Measurements from ENCODE around the gene SHISAL1. TPM values are rescaled to one million over a fixed set of nuclear protein-coding genes. Genes with fewer than 3 reads are reported as not detected.

Gene SHISAL1
- total and polyA plus RNA-seq, 2 experiments from 2014 or later, result 0.58 to 2.2 TPM

DNA sequence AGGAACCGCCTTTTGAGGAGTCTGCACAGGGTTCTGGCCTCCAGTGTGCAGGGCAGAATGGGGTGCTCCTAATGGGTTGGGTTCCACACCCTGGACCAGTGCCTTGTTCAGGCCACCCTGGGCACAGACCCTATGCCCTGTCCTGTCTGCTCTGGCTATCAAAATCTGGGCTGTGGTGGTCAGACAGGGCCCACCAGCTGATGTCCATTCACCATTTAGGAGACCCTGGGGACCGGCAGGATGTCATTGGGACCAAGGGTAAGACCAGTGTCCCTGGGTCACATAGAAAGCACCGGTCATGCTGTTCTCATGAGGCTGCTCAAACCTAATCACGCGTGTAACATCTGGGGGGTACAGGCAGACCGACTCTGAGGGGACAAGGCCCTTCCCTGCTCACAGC, 94.7 kb downstream of the SHISAL1 start:
- 72 to 88% methylated on average over 5 to 6 of the region's 6 CpGs for WGBS, 2 experiments (ENCODE audit: low coverage in 1 of 2, low lambda C conversion rate in 2 of 2, missing lambda C conversion rate in 2 of 2)
- no peak for DNase-seq

DNA sequence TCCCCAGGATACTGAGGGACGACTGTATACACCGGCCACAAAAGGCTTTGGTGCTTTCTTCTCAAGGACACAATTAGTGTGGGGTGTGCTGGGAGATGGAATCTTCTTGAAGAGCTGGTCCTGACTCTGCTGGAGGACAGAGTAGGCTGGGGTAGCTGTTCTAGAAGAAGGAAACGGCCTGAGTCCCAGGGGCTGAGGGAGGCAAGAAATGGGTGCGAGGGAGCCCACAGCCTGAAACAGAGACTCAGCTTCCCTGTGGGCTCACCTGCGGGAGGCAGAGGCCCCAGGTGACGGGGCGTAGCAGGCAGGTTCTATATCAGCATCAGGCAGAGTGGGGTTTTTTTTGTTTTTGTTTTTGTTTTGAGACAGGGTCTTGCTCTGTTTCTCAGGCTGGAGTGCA, 95.4 kb downstream of the SHISAL1 start:
- Histone ChIP-seq H3K9me2 (ENCODE audit: insufficient read depth) (no peaks in the 10 kb centered on the region), H4K20me1 (ENCODE audit: insufficient read depth) (no peaks in the 10 kb centered on the region), H3K9me3 (ENCODE audit: low read depth) (no peaks in the 10 kb centered on the region), H3K4me3 (no peak overlapping the region), H3F3A (ENCODE audit: insufficient read depth) (no peaks in the 10 kb centered on the region), H3K27ac (no peak overlapping the region), H2AFZ (no peak overlapping the region), H3K4me2 (ENCODE audit: unreplicated experiment) (no peak overlapping the region), H3K79me2 (ENCODE audit: insufficient read depth) (no peaks in the 10 kb centered on the region), H3K9ac (no peak overlapping the region), H3K27me3 (replicated peaks; ENCODE audit: insufficient read depth) (0 out of 2 replicates have a peak, but pooled peaks cover 6% of the 10 kb centered on the region), H3K36me3 (ENCODE audit: low read depth) (no peaks in the 10 kb centered on the region), H3K4me1 (ENCODE audit: insufficient read depth) (peaks cover 3% of the 10 kb centered on the region; the same call in 1 of the 2 replicates)
- no peak for DNase-seq
- no peak for TF ChIP-seq EZH2phosphoT487 (IDR thresholded peaks at IDR 0.05; ENCODE audit: insufficient read depth, low read depth)
- no peak for TF ChIP-seq EZH2 (IDR thresholded peaks at IDR 0.05; ENCODE audit: insufficient read depth, poor library complexity, severe bottlenecking)
- in situ Hi-C loops (cut with MboI), result no loop called here
- WGBS, 2 experiments (ENCODE audit: low coverage in 1 of 2, low lambda C conversion rate in 2 of 2, missing lambda C conversion rate in 2 of 2), result 68 to 70% methylated on average over 7 of the region's 7 CpGs

More for the DNA sequence above, 94.7 kb downstream of the SHISAL1 start:
- H4K20me1 ChIP-seq (ENCODE audit: insufficient read depth), result no peaks in the 10 kb centered on the region
- 0 out of 2 replicates have a peak, but pooled peaks cover 6% of the 10 kb centered on the region for H3K27me3 ChIP-seq (replicated peaks; ENCODE audit: insufficient read depth)
- no peaks in the 10 kb centered on the region for H3K36me3 ChIP-seq (ENCODE audit: low read depth)
- no peak overlapping the region for H3K27ac ChIP-seq
- no peak overlapping the region for H3K9ac ChIP-seq
- H2AFZ ChIP-seq, result no peak overlapping the region
- H3K79me2 ChIP-seq (ENCODE audit: insufficient read depth), result no peaks in the 10 kb centered on the region
- no peak overlapping the region for H3K4me3 ChIP-seq
- no peaks in the 10 kb centered on the region for H3F3A ChIP-seq (ENCODE audit: insufficient read depth)
- H3K4me2 ChIP-seq (ENCODE audit: unreplicated experiment), result no peak overlapping the region
- TF ChIP-seq EZH2phosphoT487 (IDR thresholded peaks at IDR 0.05; ENCODE audit: insufficient read depth, low read depth) (no peak), EZH2 (IDR thresholded peaks at IDR 0.05; ENCODE audit: insufficient read depth, poor library complexity, severe bottlenecking) (no peak)
- H3K4me1 ChIP-seq (ENCODE audit: insufficient read depth), result no peaks in the 10 kb centered on the region
- H3K9me3 ChIP-seq (ENCODE audit: low read depth), result no peaks in the 10 kb centered on the region
- no peaks in the 10 kb centered on the region for H3K9me2 ChIP-seq (ENCODE audit: insufficient read depth)
- in situ Hi-C loops (cut with MboI), result no loop called here

DNA sequence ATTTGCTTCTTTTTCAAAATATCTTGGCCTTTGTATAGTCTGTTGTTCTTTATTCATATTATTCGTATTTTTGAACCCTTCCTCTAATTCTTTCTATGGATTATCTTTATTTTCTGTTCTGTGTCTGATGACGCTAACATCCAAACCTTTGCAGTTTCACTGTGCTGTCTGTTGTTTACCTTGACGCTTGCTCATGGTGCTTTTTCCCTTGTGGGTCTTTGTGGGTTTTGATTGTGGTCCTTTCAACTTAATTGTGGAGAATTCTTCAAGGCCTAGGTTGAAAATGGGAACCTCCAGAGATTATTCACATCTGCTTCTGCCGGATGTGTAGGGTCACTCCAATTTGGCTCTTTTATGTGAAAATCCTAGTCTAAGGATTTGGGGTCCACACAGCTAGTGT, 97.5 kb downstream of the SHISAL1 start:
- in situ Hi-C loops (cut with MboI), result no loop called here
- Histone ChIP-seq H2AFZ (no peak overlapping the region), H3K4me3 (no peak overlapping the region), H3K4me1 (ENCODE audit: insufficient read depth) (peaks cover 17% of the 10 kb centered on the region), H3K79me2 (ENCODE audit: insufficient read depth) (no peaks in the 10 kb centered on the region), H3K4me2 (ENCODE audit: unreplicated experiment) (no peak overlapping the region), H3K27ac (no peak overlapping the region), H3K27me3 (replicated peaks; ENCODE audit: insufficient read depth) (0 out of 2 replicates have a peak, but pooled peaks cover 1% of the 10 kb centered on the region), H3K9me3 (ENCODE audit: low read depth) (no peaks in the 10 kb centered on the region), H3K36me3 (ENCODE audit: low read depth) (no peaks in the 10 kb centered on the region), H4K20me1 (ENCODE audit: insufficient read depth) (no peaks in the 10 kb centered on the region), H3K9me2 (ENCODE audit: insufficient read depth) (no peaks in the 10 kb centered on the region), H3K9ac (no peak overlapping the region), H3F3A (ENCODE audit: insufficient read depth) (no peaks in the 10 kb centered on the region)
- no peak for TF ChIP-seq EZH2 (IDR thresholded peaks at IDR 0.05; ENCODE audit: insufficient read depth, poor library complexity, severe bottlenecking)
- no peak for TF ChIP-seq EZH2phosphoT487 (IDR thresholded peaks at IDR 0.05; ENCODE audit: insufficient read depth, low read depth)
- 53 to 61% methylated on average over 4 of the region's 4 CpGs for WGBS, 2 experiments (ENCODE audit: low coverage in 1 of 2, low lambda C conversion rate in 2 of 2, missing lambda C conversion rate in 2 of 2)
- no peak for DNase-seq

DNA sequence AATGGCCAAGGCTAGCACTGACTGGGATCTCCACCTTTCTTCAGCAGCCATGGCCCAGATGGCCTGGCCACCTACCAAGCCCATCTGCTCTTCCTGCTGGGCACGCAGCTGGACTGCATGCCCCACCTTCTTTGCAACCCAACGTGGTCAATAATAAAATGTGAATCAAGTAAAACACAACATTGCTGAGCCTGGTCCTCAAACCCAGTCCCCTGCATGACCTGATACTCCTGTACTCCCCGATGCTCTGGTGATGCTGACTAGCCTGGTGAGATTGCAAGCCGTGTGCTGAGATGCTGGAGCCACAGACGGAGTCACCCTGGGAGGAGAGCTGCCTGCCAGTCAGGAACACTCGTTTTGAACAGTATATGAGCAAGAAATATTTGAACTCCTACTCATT, 98.0 kb downstream of the SHISAL1 start:
- H3K9ac ChIP-seq, result no peak overlapping the region
- no peaks in the 10 kb centered on the region for H4K20me1 ChIP-seq (ENCODE audit: insufficient read depth)
- H3K9me3 ChIP-seq (ENCODE audit: low read depth), result no peaks in the 10 kb centered on the region
- no peaks in the 10 kb centered on the region for H3K36me3 ChIP-seq (ENCODE audit: low read depth)
- no peaks in the 10 kb centered on the region for H3K9me2 ChIP-seq (ENCODE audit: insufficient read depth)
- no peak for TF ChIP-seq EZH2 (IDR thresholded peaks at IDR 0.05; ENCODE audit: insufficient read depth, poor library complexity, severe bottlenecking)
- TF ChIP-seq EZH2phosphoT487 (IDR thresholded peaks at IDR 0.05; ENCODE audit: insufficient read depth, low read depth), result no peak
- peaks cover 17% of the 10 kb centered on the region for H3K4me1 ChIP-seq (ENCODE audit: insufficient read depth)
- in situ Hi-C loops (cut with MboI), result no loop called here
- H3K79me2 ChIP-seq (ENCODE audit: insufficient read depth), result no peaks in the 10 kb centered on the region
- no peak overlapping the region for H3K4me2 ChIP-seq (ENCODE audit: unreplicated experiment)
- 52 to 54% methylated on average over 6 of the region's 6 CpGs for WGBS, 2 experiments (ENCODE audit: low coverage in 1 of 2, low lambda C conversion rate in 2 of 2, missing lambda C conversion rate in 2 of 2)
- H3F3A ChIP-seq (ENCODE audit: insufficient read depth), result no peaks in the 10 kb centered on the region
- DNase-seq, result no peak
- no peak overlapping the region for H3K27ac ChIP-seq
- H3K4me3 ChIP-seq, result no peak overlapping the region
- 0 out of 2 replicates have a peak, but pooled peaks cover 6% of the 10 kb centered on the region for H3K27me3 ChIP-seq (replicated peaks; ENCODE audit: insufficient read depth)
- H2AFZ ChIP-seq, result no peak overlapping the region

GRCh38 chr22:44214187-44214586, 98.6 kb downstream of the SHISAL1 start:
- no peaks in the 10 kb centered on the region for H3K79me2 ChIP-seq (ENCODE audit: insufficient read depth)
- H3K4me1 ChIP-seq (ENCODE audit: insufficient read depth), result peaks cover 17% of the 10 kb centered on the region
- H3K36me3 ChIP-seq (ENCODE audit: low read depth), result no peaks in the 10 kb centered on the region

More at GRCh38 chr22:44214187-44214586, 98.6 kb downstream of the SHISAL1 start:
- Histone ChIP-seq H2AFZ (no peak overlapping the region), H3K4me3 (no peak overlapping the region), H3K9ac (no peak overlapping the region), H3K4me2 (ENCODE audit: unreplicated experiment) (no peak overlapping the region), H3K9me3 (ENCODE audit: low read depth) (no peaks in the 10 kb centered on the region), H3K27ac (no peak overlapping the region), H3K9me2 (ENCODE audit: insufficient read depth) (no peaks in the 10 kb centered on the region), H4K20me1 (ENCODE audit: insufficient read depth) (no peaks in the 10 kb centered on the region), H3K27me3 (replicated peaks; ENCODE audit: insufficient read depth) (0 out of 2 replicates have a peak, but pooled peaks cover 10% of the 10 kb centered on the region), H3F3A (ENCODE audit: insufficient read depth) (no peaks in the 10 kb centered on the region)
- DNase-seq, result no peak
- 83 to 84% methylated on average over 3 of the region's 3 CpGs for WGBS, 2 experiments (ENCODE audit: low coverage in 1 of 2, low lambda C conversion rate in 2 of 2, missing lambda C conversion rate in 2 of 2)
- no peak for TF ChIP-seq EZH2phosphoT487 (IDR thresholded peaks at IDR 0.05; ENCODE audit: insufficient read depth, low read depth)
- no peak for TF ChIP-seq EZH2 (IDR thresholded peaks at IDR 0.05; ENCODE audit: insufficient read depth, poor library complexity, severe bottlenecking)
- in situ Hi-C loops (cut with MboI), result no loop called here
